Measurements from ENCODE around the gene SLC24A1.

SLC24A1 gene

GRCh38 chr15:65620833-65621232, 905 bp upstream of the SLC24A1 start:
- H3K27ac ChIP-seq (ENCODE audit: low read length) = no peak overlapping the region
- H2AFZ ChIP-seq (ENCODE audit: low read depth, low read length) = no peak overlapping the region
- no peaks in the 10 kb centered on the region for H3K9me3 ChIP-seq (ENCODE audit: insufficient read depth, low read length, severe bottlenecking)
- H3K27me3 ChIP-seq (ENCODE audit: insufficient read depth, low read length, poor library complexity) = no peaks in the 10 kb centered on the region
- no peak overlapping the region for H3K9ac ChIP-seq (ENCODE audit: low read depth, low read length)
- no peaks in the 10 kb centered on the region for H3K79me2 ChIP-seq (ENCODE audit: insufficient read depth, low read length)
- ATAC-seq (ENCODE audit: insufficient read depth, low read depth) = no peak
- no peak overlapping the region for H3K4me3 ChIP-seq (ENCODE audit: low read depth in 1 of 2, low read length in 2 of 2)
- no peak for DNase-seq
- no peak overlapping the region for H3K4me2 ChIP-seq (ENCODE audit: insufficient read depth, low read length)
- H3K36me3 ChIP-seq (ENCODE audit: insufficient read depth, low read length) = peaks cover 3% of the 10 kb centered on the region; the same call in 1 of the 2 replicates
- no peaks in the 10 kb centered on the region for H3K4me1 ChIP-seq (ENCODE audit: insufficient read depth, low read length)
- H4K20me1 ChIP-seq (ENCODE audit: insufficient read depth, low read length) = no peaks in the 10 kb centered on the region
- no peak for TF ChIP-seq CTCF (IDR thresholded peaks at IDR 0.05; ENCODE audit: borderline replicate concordance, extremely low read depth, low read length, poor library complexity, severe bottlenecking)
- no peak for TF ChIP-seq EZH2 (IDR thresholded peaks at IDR 0.05; ENCODE audit: borderline replicate concordance, low read depth, low read length, severe bottlenecking)

- no peak for ATAC-seq (ENCODE audit: insufficient read depth, low read depth)
- H4K20me1 ChIP-seq (ENCODE audit: insufficient read depth, low read length) = no peaks in the 10 kb centered on the region
- no peaks in the 10 kb centered on the region for H3K27me3 ChIP-seq (ENCODE audit: insufficient read depth, low read length, poor library complexity)
- H3K4me3 ChIP-seq (ENCODE audit: low read depth in 1 of 2, low read length in 2 of 2) = no peak overlapping the region
- DNase-seq = no peak
- no peak overlapping the region for H3K27ac ChIP-seq (ENCODE audit: low read length)
- no peak overlapping the region for H3K9ac ChIP-seq (ENCODE audit: low read depth, low read length)
- H3K79me2 ChIP-seq (ENCODE audit: insufficient read depth, low read length) = no peaks in the 10 kb centered on the region
- H3K36me3 ChIP-seq (ENCODE audit: insufficient read depth, low read length) = peaks cover 3% of the 10 kb centered on the region; the same call in 1 of the 2 replicates
- H2AFZ ChIP-seq (ENCODE audit: low read depth, low read length) = no peak overlapping the region
- no peaks in the 10 kb centered on the region for H3K4me1 ChIP-seq (ENCODE audit: insufficient read depth, low read length)
- no peaks in the 10 kb centered on the region for H3K9me3 ChIP-seq (ENCODE audit: insufficient read depth, low read length, severe bottlenecking)
- no peak overlapping the region for H3K4me2 ChIP-seq (ENCODE audit: insufficient read depth, low read length)
- TF ChIP-seq CTCF (IDR thresholded peaks at IDR 0.05; ENCODE audit: borderline replicate concordance, extremely low read depth, low read length, poor library complexity, severe bottlenecking) = no peak
- no peak for TF ChIP-seq EZH2 (IDR thresholded peaks at IDR 0.05; ENCODE audit: borderline replicate concordance, low read depth, low read length, severe bottlenecking)
These were observed 1.4 kb downstream of the SLC24A1 start for GRCh38 chr15:65623103-65623502.

GRCh38 chr15:65626856-65627255, 5.1 kb downstream of the SLC24A1 start:
- H3K4me1 ChIP-seq (ENCODE audit: insufficient read depth, low read length) = no peaks in the 10 kb centered on the region
- no peaks in the 10 kb centered on the region for H3K79me2 ChIP-seq (ENCODE audit: insufficient read depth, low read length)
- no peak overlapping the region for H2AFZ ChIP-seq (ENCODE audit: low read depth, low read length)
- DNase-seq (no peak), ATAC-seq (ENCODE audit: insufficient read depth, low read depth) (no peak)
- no peaks in the 10 kb centered on the region for H3K27me3 ChIP-seq (ENCODE audit: insufficient read depth, low read length, poor library complexity)
- peaks cover 3% of the 10 kb centered on the region; the same call in 1 of the 2 replicates for H3K36me3 ChIP-seq (ENCODE audit: insufficient read depth, low read length)
- H3K4me2 ChIP-seq (ENCODE audit: insufficient read depth, low read length) = no peak overlapping the region
- no peak overlapping the region for H3K4me3 ChIP-seq (ENCODE audit: low read depth in 1 of 2, low read length in 2 of 2)
- H3K9me3 ChIP-seq (ENCODE audit: insufficient read depth, low read length, severe bottlenecking) = no peaks in the 10 kb centered on the region
- H3K27ac ChIP-seq (ENCODE audit: low read length) = no peak overlapping the region
- H4K20me1 ChIP-seq (ENCODE audit: insufficient read depth, low read length) = no peaks in the 10 kb centered on the region
- no peak overlapping the region for H3K9ac ChIP-seq (ENCODE audit: low read depth, low read length)
- no peak for TF ChIP-seq CTCF (IDR thresholded peaks at IDR 0.05; ENCODE audit: borderline replicate concordance, extremely low read depth, low read length, poor library complexity, severe bottlenecking)
- TF ChIP-seq EZH2 (IDR thresholded peaks at IDR 0.05; ENCODE audit: borderline replicate concordance, low read depth, low read length, severe bottlenecking) = no peak

GRCh38 chr15:65629548-65629947, 7.8 kb downstream of the SLC24A1 start:
- H3K36me3 ChIP-seq (ENCODE audit: insufficient read depth, low read length) = peaks cover 3% of the 10 kb centered on the region; the same call in 1 of the 2 replicates
- H3K4me1 ChIP-seq (ENCODE audit: insufficient read depth, low read length) = no peaks in the 10 kb centered on the region
- DNase-seq (no peak), ATAC-seq (ENCODE audit: insufficient read depth, low read depth) (no peak)
- no peaks in the 10 kb centered on the region for H4K20me1 ChIP-seq (ENCODE audit: insufficient read depth, low read length)
- no peak overlapping the region for H2AFZ ChIP-seq (ENCODE audit: low read depth, low read length)
- H3K27me3 ChIP-seq (ENCODE audit: insufficient read depth, low read length, poor library complexity) = no peaks in the 10 kb centered on the region
- TF ChIP-seq CTCF (IDR thresholded peaks at IDR 0.05; ENCODE audit: borderline replicate concordance, extremely low read depth, low read length, poor library complexity, severe bottlenecking) (no peak), EZH2 (IDR thresholded peaks at IDR 0.05; ENCODE audit: borderline replicate concordance, low read depth, low read length, severe bottlenecking) (no peak)
- no peak overlapping the region for H3K27ac ChIP-seq (ENCODE audit: low read length)
- no peak overlapping the region for H3K4me2 ChIP-seq (ENCODE audit: insufficient read depth, low read length)
- no peak overlapping the region for H3K4me3 ChIP-seq (ENCODE audit: low read depth in 1 of 2, low read length in 2 of 2)
- H3K79me2 ChIP-seq (ENCODE audit: insufficient read depth, low read length) = no peaks in the 10 kb centered on the region
- H3K9ac ChIP-seq (ENCODE audit: low read depth, low read length) = no peak overlapping the region
- no peaks in the 10 kb centered on the region for H3K9me3 ChIP-seq (ENCODE audit: insufficient read depth, low read length, severe bottlenecking)

Measured in DND-41 (cell line).